ENCODE results near the gene PRKG1. TPM values are rescaled to one million over a fixed set of nuclear protein-coding genes. Genes with fewer than 3 reads are reported as not detected.

Gene PRKG1
- total and polyA plus RNA-seq, 8 donors, result 1.2 to 9.6 (median 2.9) TPM

GRCh38 chr10:51630640-51631005, 556.3 kb downstream of the PRKG1 start:
- WGBS, 2 donors, result 76 to 90% methylated on average over 7 of the region's 7 CpGs

GRCh38 chr10:51635436-51635835, 561.1 kb downstream of the PRKG1 start:
- Histone ChIP-seq H3K36me3 (no peaks in the 10 kb centered on the region), H3K9me3 (no peaks in the 10 kb centered on the region), H3K27ac (no peak overlapping the region), H3K4me1 (no peaks in the 10 kb centered on the region), H3K27me3 (no peaks in the 10 kb centered on the region), H3K4me3 (no peak overlapping the region)
- FAIRE-seq (no peak), DNase-seq (no peak), ATAC-seq (no peak)
- intact Hi-C loops (cut with DNase I), result no loop called here
- no peak for TF ChIP-seq CTCF (IDR thresholded peaks at IDR 0.05)
- WGBS, 2 donors, result 87 to 92% methylated on average over 1 of the region's 1 CpG

More at GRCh38 chr10:51630640-51631005, 556.3 kb downstream of the PRKG1 start:
- intact Hi-C loops (cut with DNase I), result no loop called here
- DNase-seq (no peak), FAIRE-seq (no peak), ATAC-seq (no peak)
- H3K4me3 ChIP-seq, result no peak overlapping the region
- H3K36me3 ChIP-seq, result no peaks in the 10 kb centered on the region
- H3K4me1 ChIP-seq, result no peaks in the 10 kb centered on the region
- TF ChIP-seq CTCF (IDR thresholded peaks at IDR 0.05), result no peak
- no peaks in the 10 kb centered on the region for H3K9me3 ChIP-seq
- no peak overlapping the region for H3K27ac ChIP-seq
- no peaks in the 10 kb centered on the region for H3K27me3 ChIP-seq

- 94 to 96% methylated on average over 4 of the region's 4 CpGs for WGBS, 2 donors
- DNase-seq (no peak), ATAC-seq (no peak), FAIRE-seq (no peak)
- no peak for TF ChIP-seq CTCF (IDR thresholded peaks at IDR 0.05)
- peaks cover 0 to 4% (median 4%) of the 10 kb centered on the region in 3 donors for H3K4me1 ChIP-seq
- no peak overlapping the region for H3K27ac ChIP-seq
- H3K36me3 ChIP-seq, result no peaks in the 10 kb centered on the region
- no peak overlapping the region for H3K4me3 ChIP-seq
- H3K27me3 ChIP-seq, result no peaks in the 10 kb centered on the region
- H3K9me3 ChIP-seq, result no peaks in the 10 kb centered on the region
- intact Hi-C loops (cut with DNase I), result no loop called here
These were observed 563.9 kb downstream of the PRKG1 start for GRCh38 chr10:51638211-51638610.

GRCh38 chr10:51638737-51639136, 564.5 kb downstream of the PRKG1 start:
- no peak for DNase-seq
- Histone ChIP-seq H3K4me1 (peaks cover 0 to 4% (median 4%) of the 10 kb centered on the region in 3 donors), H3K4me3 (no peak overlapping the region), H3K27me3 (no peaks in the 10 kb centered on the region), H3K9me3 (no peaks in the 10 kb centered on the region), H3K36me3 (no peaks in the 10 kb centered on the region), H3K27ac (no peak overlapping the region)
- ATAC-seq, result no peak
- intact Hi-C loops (cut with DNase I), result no loop called here
- no peak for FAIRE-seq
- TF ChIP-seq CTCF (IDR thresholded peaks at IDR 0.05), result no peak
- WGBS, 2 donors, result 83 to 93% methylated on average over 1 of the region's 1 CpG

GRCh38 chr10:51640120-51640819, 566.0 kb downstream of the PRKG1 start:
- no peaks in the 10 kb centered on the region for H3K9me3 ChIP-seq
- no peaks in the 10 kb centered on the region for H3K27me3 ChIP-seq
- FAIRE-seq, result no peak
- peaks cover 0 to 4% (median 4%) of the 10 kb centered on the region in 3 donors for H3K4me1 ChIP-seq
- H3K4me3 ChIP-seq, result no peak overlapping the region
- no peak for TF ChIP-seq CTCF (IDR thresholded peaks at IDR 0.05)
- DNase-seq, result no peak
- H3K36me3 ChIP-seq, result no peaks in the 10 kb centered on the region
- no peak overlapping the region for H3K27ac ChIP-seq
- ATAC-seq, result no peak
- intact Hi-C loops (cut with DNase I), result no loop called here
- WGBS, 2 donors, result 62 to 64% methylated on average over 3 of the region's 3 CpGs
